Upper lobe of left lung (tissue), 6 donors: ENCODE data around the gene IGFN1. TPM values are rescaled to one million over a fixed set of nuclear protein-coding genes. Genes with fewer than 3 reads are reported as not detected.

Source experiments
- ATAC-seq, 2 donors: fragments of 200-7000 bp; cut with Tn5 transposase; one replicate each; pipeline ENCODE4 v1.9.1; 2022; ENCODE audit warnings: mild to moderate bottlenecking in 2 of 2, moderate library complexity in 2 of 2; ENCODE audit not compliant: low FRiP score in 2 of 2
- DNase-seq, 2 donors: peaks; one replicate each; pipeline ENCODE4 v3.0.0-alpha.2; 2019 to 2020
- H3K27ac ChIP-seq, 4 donors: fragments of 200-600 bp; sonication (generic); one replicate each; pipeline ENCODE4 v1.5.1; 2016 to 2019
- H3K27me3 ChIP-seq, 4 donors: fragments of 200-600 bp; sonication (generic); one replicate each; pipeline ENCODE4 v1.5.1; 2017 to 2019
- H3K36me3 ChIP-seq, 4 donors: fragments of 200-600 bp; sonication (generic); one replicate each; pipeline ENCODE4 v1.5.1; 2016 to 2019
- H3K4me1 ChIP-seq, 4 donors: fragments of 200-600 bp; sonication (generic); one replicate each; pipeline ENCODE4 v1.5.1; 2018 to 2019
- H3K4me3 ChIP-seq, 4 donors: fragments of 200-600 bp; sonication (generic); one replicate each; pipeline ENCODE4 v1.5.1; 2017 to 2019; ENCODE audit warnings: mild to moderate bottlenecking in 2 of 4, moderate library complexity in 1 of 4
- H3K9me3 ChIP-seq, 4 donors: fragments of 200-600 bp; sonication (generic); one replicate each; pipeline ENCODE4 v1.5.1; 2018 to 2019
- CTCF ChIP-seq, 6 experiments: fragments of 450-650 bp in 4 of 6; fragments of 200-600 bp in 2 of 6; sonication (generic) in 2 of 6; IDR thresholded peaks; one replicate each; pipeline ENCODE4 v1.5.1; 2016 to 2019; ENCODE audit warnings: antibody characterized with exemption in 6 of 6
- EP300 ChIP-seq, 4 donors: sonication (generic); formaldehyde crosslinking; IDR thresholded peaks; one replicate each; pipeline ENCODE4 v1.5.1; 2017; ENCODE audit warnings: antibody characterized with exemption in 4 of 4, control low read depth in 2 of 4
- POLR2A ChIP-seq, 4 donors: fragments of 450-650 bp; IDR thresholded peaks; one replicate each; pipeline ENCODE4 v1.5.1; 2016 to 2017; ENCODE audit warnings: antibody characterized with exemption in 4 of 4, mild to moderate bottlenecking in 2 of 4
- POLR2AphosphoS5 ChIP-seq, 2 donors: sonication (generic); formaldehyde crosslinking; IDR thresholded peaks; one replicate each; pipeline ENCODE4 v1.5.1; 2017; ENCODE audit warnings: antibody characterized with exemption in 2 of 2
- WGBS, 2 donors: methylation state at CpG; one replicate each; pipeline ENCODE4 v1.1.5; 2017 to 2018; 5-methylcytosine and 5-hydroxymethylcytosine counted together
- total RNA-seq, 6 donors: library from RNA; depleted of rRNA in 4 of 6; stranded (reverse); fragments of >200 nt in 4 of 6; gene quantifications; one replicate each; pipeline versions ENCODE4 v1.1.0 to v1.2.1, GENCODE V29; 2016 to 2021
- donor health status: DM: no; HTN: no; CAD: no; lungs with moderate emphysema.
- donor health status: DM: no; HTN: yes; CAD: no; lungs with severe emphysema.

IGFN1 gene
- total RNA-seq, 6 donors from 2014 or later = 0.11 to 6.3 (median 0.79) TPM; not detected in 2

- WGBS, 2 donors = 81 to 87% methylated on average over 8 to 9 of the region's 10 CpGs
- no peak for ATAC-seq
- H3K27me3 ChIP-seq = no peaks in the 10 kb centered on the region
- no peaks in the 10 kb centered on the region for H3K4me1 ChIP-seq
- H3K36me3 ChIP-seq = no peaks in the 10 kb centered on the region
- no peaks in the 10 kb centered on the region for H3K9me3 ChIP-seq
- TF ChIP-seq EP300 (IDR thresholded peaks at IDR 0.05) (no peak), POLR2A (IDR thresholded peaks at IDR 0.05) (no peak), CTCF (IDR thresholded peaks at IDR 0.05) (no peak), POLR2AphosphoS5 (IDR thresholded peaks at IDR 0.05) (no peak)
- no peak overlapping the region for H3K4me3 ChIP-seq
- H3K27ac ChIP-seq = no peak overlapping the region
- peak in 1 of 2 donors; percentile 51 for DNase-seq
Measured at GRCh38 chr1:201250326-201251011, 59.8 kb downstream of the IGFN1 start.

GRCh38 chr1:201251411-201251810 is 60.8 kb downstream of the IGFN1 start:
- Histone ChIP-seq H3K4me3 (no peak overlapping the region), H3K9me3 (no peaks in the 10 kb centered on the region), H3K36me3 (no peaks in the 10 kb centered on the region), H3K27me3 (no peaks in the 10 kb centered on the region), H3K27ac (no peak overlapping the region), H3K4me1 (no peaks in the 10 kb centered on the region)
- DNase-seq (no peak), ATAC-seq (no peak)
- WGBS, 2 donors = 77 to 93% methylated on average over 2 of the region's 2 CpGs
- TF ChIP-seq POLR2AphosphoS5 (IDR thresholded peaks at IDR 0.05) (no peak), EP300 (IDR thresholded peaks at IDR 0.05) (no peak), POLR2A (IDR thresholded peaks at IDR 0.05) (no peak), CTCF (IDR thresholded peaks at IDR 0.05) (no peak)

GRCh38 chr1:201251851-201252430 is 61.3 kb downstream of the IGFN1 start:
- TF ChIP-seq POLR2AphosphoS5 (IDR thresholded peaks at IDR 0.05) (no peak), EP300 (IDR thresholded peaks at IDR 0.05) (no peak), CTCF (IDR thresholded peaks at IDR 0.05) (no peak), POLR2A (IDR thresholded peaks at IDR 0.05) (no peak)
- 74 to 80% methylated on average over 9 to 11 of the region's 11 CpGs for WGBS, 2 donors
- H3K9me3 ChIP-seq = no peaks in the 10 kb centered on the region
- H3K4me3 ChIP-seq = no peak overlapping the region
- no peak for DNase-seq
- no peaks in the 10 kb centered on the region for H3K36me3 ChIP-seq
- H3K27me3 ChIP-seq = no peaks in the 10 kb centered on the region
- no peak overlapping the region for H3K27ac ChIP-seq
- H3K4me1 ChIP-seq = no peaks in the 10 kb centered on the region
- ATAC-seq = no peak

- WGBS, 2 donors = 82 to 100% methylated on average over 1 to 6 of the region's 6 CpGs
- no peak for TF ChIP-seq POLR2AphosphoS5 (IDR thresholded peaks at IDR 0.05)
- TF ChIP-seq EP300 (IDR thresholded peaks at IDR 0.05) = no peak
- TF ChIP-seq POLR2A (IDR thresholded peaks at IDR 0.05) = no peak
- no peak for TF ChIP-seq CTCF (IDR thresholded peaks at IDR 0.05)
- ATAC-seq (no peak), DNase-seq (no peak)
- Histone ChIP-seq H3K27ac (no peak overlapping the region), H3K36me3 (no peaks in the 10 kb centered on the region), H3K4me3 (no peak overlapping the region), H3K4me1 (no peaks in the 10 kb centered on the region), H3K27me3 (no peaks in the 10 kb centered on the region), H3K9me3 (no peaks in the 10 kb centered on the region)
Measured at GRCh38 chr1:201252944-201253371, 62.3 kb downstream of the IGFN1 start.
